Duodenal mucosa (tissue), 2 donors: ENCODE data around the gene MBD2.
A peak's percentile ranks its signal among the peaks of the same experiment; 100 is the strongest.

ENCODE experiments used
- H3K27ac ChIP-seq: one replicate; pipeline ENCODE4 v1.7.0; 2013; ENCODE audit warnings: low read depth, low read length
- H3K27me3 ChIP-seq, 2 donors: one replicate each; pipeline ENCODE4 v1.7.0; 2013; ENCODE audit warnings: low read length in 2 of 2, control low read depth in 1 of 2; ENCODE audit not compliant: insufficient read depth in 2 of 2, control insufficient read depth in 1 of 2
- H3K36me3 ChIP-seq, 2 donors: one replicate each; pipeline ENCODE4 v1.7.0; 2013; ENCODE audit warnings: low read length in 2 of 2, control low read depth in 1 of 2; ENCODE audit not compliant: insufficient read depth in 2 of 2, control insufficient read depth in 1 of 2
- H3K4me1 ChIP-seq, 2 donors: one replicate each; pipeline ENCODE4 v1.7.0; 2013; ENCODE audit warnings: low read length in 2 of 2, control low read depth in 1 of 2; ENCODE audit not compliant: insufficient read depth in 2 of 2, control insufficient read depth in 1 of 2
- H3K4me3 ChIP-seq, 2 donors: one replicate each; pipeline ENCODE4 v1.7.0; 2013; ENCODE audit warnings: low read length in 2 of 2, low read depth in 1 of 2
- H3K9ac ChIP-seq, 2 donors: one replicate each; pipeline ENCODE4 v1.7.0; 2013; ENCODE audit warnings: low read length in 2 of 2, low read depth in 1 of 2
- H3K9me3 ChIP-seq, 2 donors: one replicate each; pipeline ENCODE4 v1.7.0; 2013; ENCODE audit warnings: low read length in 2 of 2, control low read depth in 1 of 2; ENCODE audit not compliant: control insufficient read depth in 1 of 2

MBD2 gene

GRCh38 chr18:54254265-54254758 is 29.8 kb upstream of the MBD2 start:
- Histone ChIP-seq H3K36me3 (no peaks in the 10 kb centered on the region), H3K27ac (no peak overlapping the region), H3K9me3 (no peaks in the 10 kb centered on the region), H3K27me3 (no peaks in the 10 kb centered on the region), H3K9ac (peak overlapping the region in 1 of 2 donors; percentile 41), H3K4me3 (peak overlapping the region; percentile 48 to 56), H3K4me1 (peaks cover 0 to 21% of the 10 kb centered on the region in 2 donors)

GRCh38 chr18:54251606-54252390 is 27.3 kb upstream of the MBD2 start:
- Histone ChIP-seq H3K27ac (no peak overlapping the region), H3K9ac (no peak overlapping the region), H3K4me3 (no peak overlapping the region), H3K36me3 (no peaks in the 10 kb centered on the region), H3K4me1 (peaks cover 0 to 21% of the 10 kb centered on the region in 2 donors), H3K9me3 (no peaks in the 10 kb centered on the region), H3K27me3 (no peaks in the 10 kb centered on the region)

GRCh38 chr18:54250846-54251261 is 26.4 kb upstream of the MBD2 start:
- Histone ChIP-seq H3K4me3 (no peak overlapping the region), H3K36me3 (no peaks in the 10 kb centered on the region), H3K4me1 (peaks cover 0 to 21% of the 10 kb centered on the region in 2 donors), H3K27me3 (no peaks in the 10 kb centered on the region), H3K27ac (no peak overlapping the region), H3K9ac (no peak overlapping the region), H3K9me3 (no peaks in the 10 kb centered on the region)

GRCh38 chr18:54247511-54248175 is 23.2 kb upstream of the MBD2 start:
- Histone ChIP-seq H3K4me1 (peaks cover 0 to 13% of the 10 kb centered on the region in 2 donors), H3K27ac (no peak overlapping the region), H3K9me3 (no peaks in the 10 kb centered on the region), H3K36me3 (no peaks in the 10 kb centered on the region), H3K9ac (no peak overlapping the region), H3K27me3 (no peaks in the 10 kb centered on the region), H3K4me3 (no peak overlapping the region)

GRCh38 chr18:54242327-54242726 is 17.9 kb upstream of the MBD2 start:
- Histone ChIP-seq H3K4me1 (no peaks in the 10 kb centered on the region), H3K4me3 (no peak overlapping the region), H3K36me3 (no peaks in the 10 kb centered on the region), H3K27me3 (no peaks in the 10 kb centered on the region), H3K9me3 (no peaks in the 10 kb centered on the region), H3K9ac (no peak overlapping the region), H3K27ac (no peak overlapping the region)

GRCh38 chr18:54241483-54241882 is 17.0 kb upstream of the MBD2 start:
- Histone ChIP-seq H3K9me3 (no peaks in the 10 kb centered on the region), H3K27me3 (no peaks in the 10 kb centered on the region), H3K4me3 (no peak overlapping the region), H3K36me3 (no peaks in the 10 kb centered on the region), H3K9ac (no peak overlapping the region), H3K27ac (no peak overlapping the region), H3K4me1 (no peaks in the 10 kb centered on the region)

GRCh38 chr18:54240629-54241107 is 16.2 kb upstream of the MBD2 start:
- H3K9me3 ChIP-seq: no peaks in the 10 kb centered on the region
- H3K27me3 ChIP-seq: no peaks in the 10 kb centered on the region
- H3K4me1 ChIP-seq: no peaks in the 10 kb centered on the region
- H3K9ac ChIP-seq: no peak overlapping the region
- no peak overlapping the region for H3K27ac ChIP-seq
- H3K4me3 ChIP-seq: no peak overlapping the region
- H3K36me3 ChIP-seq: no peaks in the 10 kb centered on the region

GRCh38 chr18:54239601-54240000 is 15.1 kb upstream of the MBD2 start:
- H3K27me3 ChIP-seq: no peaks in the 10 kb centered on the region
- H3K4me1 ChIP-seq: no peaks in the 10 kb centered on the region
- H3K4me3 ChIP-seq: no peak overlapping the region
- no peak overlapping the region for H3K27ac ChIP-seq
- H3K9me3 ChIP-seq: no peaks in the 10 kb centered on the region
- H3K9ac ChIP-seq: no peak overlapping the region
- H3K36me3 ChIP-seq: no peaks in the 10 kb centered on the region

- no peak overlapping the region for H3K9ac ChIP-seq
- no peaks in the 10 kb centered on the region for H3K36me3 ChIP-seq
- H3K4me1 ChIP-seq: no peaks in the 10 kb centered on the region
Measured at GRCh38 chr18:54239091-54239490, 14.6 kb upstream of the MBD2 start.

GRCh38 chr18:54238173-54238936 is 13.9 kb upstream of the MBD2 start:
- H3K4me1 ChIP-seq: no peaks in the 10 kb centered on the region
- no peak overlapping the region for H3K27ac ChIP-seq
- H3K9ac ChIP-seq: no peak overlapping the region
- no peak overlapping the region for H3K4me3 ChIP-seq
- no peaks in the 10 kb centered on the region for H3K27me3 ChIP-seq
- H3K9me3 ChIP-seq: no peaks in the 10 kb centered on the region
- H3K36me3 ChIP-seq: no peaks in the 10 kb centered on the region

More at GRCh38 chr18:54239091-54239490, 14.6 kb upstream of the MBD2 start:
- Histone ChIP-seq H3K27me3 (no peaks in the 10 kb centered on the region), H3K4me3 (no peak overlapping the region), H3K27ac (no peak overlapping the region), H3K9me3 (no peaks in the 10 kb centered on the region)
